ENCODE measurements around the gene OR4C16. TPM values are rescaled to one million over a fixed set of nuclear protein-coding genes. Genes with fewer than 3 reads are reported as not detected.

The OR4C16 gene
- polyA plus RNA-seq = not detected in 3 replicates
- not detected for polyA plus RNA-seq (2011; ENCODE audit: low read depth)
- not detected in 2 replicates for polyA plus RNA-seq (2011; cell fraction: cytosol; rRNA removed)
- not detected in 2 replicates for polyA plus RNA-seq (2011; cell fraction: nucleus; rRNA removed)
- not detected in 2 replicates for polyA plus RNA-seq (2012; ENCODE audit: low replicate concordance)
- polyA minus RNA-seq = not detected in 3 replicates
- polyA minus RNA-seq (2011; cell fraction: cytosol; rRNA and poly(A)+ RNA removed) = not detected
- polyA minus RNA-seq (2011; cell fraction: nucleus; rRNA and poly(A)+ RNA removed) = not detected in 2 replicates

GRCh38 chr11:55571828-55572227, at the start of gene OR4C16:
Gene OR4C16, plus strand, starts transcription at chr11:55572128. Its CDS starts 0 bp downstream, at chr11:55572128.
- FAIRE-seq (no peak), DNase-seq (ENCODE audit: low read depth, low spot score) (no peak)
- H2AFZ ChIP-seq (ENCODE audit: control insufficient read depth, low read length) = no peak within 1 kb of the TSS
- H3K27me3 ChIP-seq (ENCODE audit: control insufficient read depth, extremely low read depth, insufficient read depth, low read length) = no peaks in the 10 kb centered on the region
- no peaks in the 10 kb centered on the region for H3K9me1 ChIP-seq (ENCODE audit: control insufficient read depth, extremely low read depth, insufficient read depth, low read length)
- H3K9me3 ChIP-seq (ENCODE audit: control insufficient read depth, low read depth, low read length) = no peaks in the 10 kb centered on the region
- H3K36me3 ChIP-seq (ENCODE audit: control insufficient read depth in 2 of 2, extremely low read depth in 1 of 2, insufficient read depth in 2 of 2, low read length in 2 of 2) = no peaks in the 10 kb centered on the region
- H3K9ac ChIP-seq (ENCODE audit: control insufficient read depth, extremely low read depth, insufficient read depth, low read length) = no peak within 1 kb of the TSS
- no peak within 1 kb of the TSS for H3K4me2 ChIP-seq (ENCODE audit: control insufficient read depth, extremely low read depth, insufficient read depth, low read depth, low read length)
- no peaks in the 10 kb centered on the region for H4K20me1 ChIP-seq (ENCODE audit: control insufficient read depth, extremely low read depth, insufficient read depth, low read length)
- TF ChIP-seq EZH2 (IDR thresholded peaks at IDR 0.05; ENCODE audit: low read length) = no peak
- TF ChIP-seq CTCF (optimal IDR thresholded peaks at IDR 0.05 in 1 of 3, IDR thresholded peaks at IDR 0.05 in 1 of 3, conservative IDR thresholded peaks at IDR 0.05 in 1 of 3; ENCODE audit: extremely low read depth in 1 of 3, insufficient read depth in 2 of 3, low read length in 3 of 3) = no peak
- no peaks in the 10 kb centered on the region for H3K79me2 ChIP-seq (ENCODE audit: control insufficient read depth, insufficient read depth, low read length)
- dilution Hi-C loops (cut with MboI; ENCODE audit: extremely low pct_ligation_motif_present, low sequenced_read_pairs) = no loop called here
- H3K4me1 ChIP-seq (ENCODE audit: control insufficient read depth, extremely low read depth, insufficient read depth, low read length) = no peaks in the 10 kb centered on the region
- H3K4me3 ChIP-seq (ENCODE audit: control insufficient read depth in 2 of 3, extremely low read depth in 1 of 3, insufficient read depth in 2 of 3, low read depth in 1 of 3, low read length in 3 of 3) = no peak within 1 kb of the TSS
- no peak within 1 kb of the TSS for H3K27ac ChIP-seq (ENCODE audit: control insufficient read depth, insufficient read depth, low read length)

DNA sequence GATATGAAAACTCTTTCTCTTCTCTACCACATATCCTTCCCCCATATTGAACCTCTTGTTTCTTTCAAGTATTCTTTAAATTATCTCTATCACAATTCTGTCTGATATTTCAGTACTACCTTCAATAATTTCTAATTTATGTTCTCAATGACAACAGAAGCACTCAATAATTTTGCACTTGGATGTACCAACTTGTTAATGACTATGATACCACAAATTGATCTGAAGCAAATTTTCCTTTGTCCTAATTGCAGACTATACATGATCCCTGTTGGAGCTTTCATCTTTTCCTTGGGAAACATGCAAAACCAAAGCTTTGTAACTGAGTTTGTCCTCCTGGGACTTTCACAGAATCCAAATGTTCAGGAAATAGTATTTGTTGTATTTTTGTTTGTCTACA, 17.8 kb upstream of the OR4C16 start, which contains the start of gene OR4C15:
Gene OR4C15 (plus strand): TSS at position 301 of the 400 bp plus-strand sequence. CDS start 0 bp downstream, at position 301.
- dilution Hi-C loops (cut with MboI; ENCODE audit: extremely low pct_ligation_motif_present, low sequenced_read_pairs) = no loop called here
- FAIRE-seq = no peak

More for the DNA sequence above, 17.8 kb upstream of the OR4C16 start, which contains the start of gene OR4C15:
- Histone ChIP-seq H4K20me1 (ENCODE audit: control insufficient read depth, extremely low read depth, insufficient read depth, low read length) (no peaks in the 10 kb centered on the region), H2AFZ (ENCODE audit: control insufficient read depth, low read length) (no peak within 1 kb of the TSS), H3K27ac (ENCODE audit: control insufficient read depth, insufficient read depth, low read length) (no peak within 1 kb of the TSS), H3K36me3 (ENCODE audit: control insufficient read depth in 2 of 2, extremely low read depth in 1 of 2, insufficient read depth in 2 of 2, low read length in 2 of 2) (no peaks in the 10 kb centered on the region), H3K9me3 (ENCODE audit: control insufficient read depth, low read depth, low read length) (peaks cover 2% of the 10 kb centered on the region), H3K4me1 (ENCODE audit: control insufficient read depth, extremely low read depth, insufficient read depth, low read length) (no peaks in the 10 kb centered on the region), H3K4me2 (ENCODE audit: control insufficient read depth, extremely low read depth, insufficient read depth, low read depth, low read length) (no peak within 1 kb of the TSS), H3K9me1 (ENCODE audit: control insufficient read depth, extremely low read depth, insufficient read depth, low read length) (no peaks in the 10 kb centered on the region), H3K27me3 (ENCODE audit: control insufficient read depth, extremely low read depth, insufficient read depth, low read length) (no peaks in the 10 kb centered on the region), H3K9ac (ENCODE audit: control insufficient read depth, extremely low read depth, insufficient read depth, low read length) (no peak within 1 kb of the TSS), H3K4me3 (ENCODE audit: control insufficient read depth in 2 of 3, extremely low read depth in 1 of 3, insufficient read depth in 2 of 3, low read depth in 1 of 3, low read length in 3 of 3) (no peak within 1 kb of the TSS), H3K79me2 (ENCODE audit: control insufficient read depth, insufficient read depth, low read length) (no peaks in the 10 kb centered on the region)
- TF ChIP-seq CTCF (optimal IDR thresholded peaks at IDR 0.05 in 1 of 3, IDR thresholded peaks at IDR 0.05 in 1 of 3, conservative IDR thresholded peaks at IDR 0.05 in 1 of 3; ENCODE audit: extremely low read depth in 1 of 3, insufficient read depth in 2 of 3, low read length in 3 of 3) (no peak), EZH2 (IDR thresholded peaks at IDR 0.05; ENCODE audit: low read length) (no peak)
- DNase-seq (ENCODE audit: low read depth, low spot score) = no peak
